DND-41 (cell line): ENCODE measurements around the gene GPR171.

Experiments used
- ATAC-seq: fragments of 200-7000 bp; cut with Tn5 transposase; 3 replicates; pipeline ENCODE4 v1.9.1; 2021; ENCODE audit warnings: low read depth; ENCODE audit not compliant: insufficient read depth
- DNase-seq: peaks from one replicate; pipeline ENCODE4 v3.0.0-alpha.2; 2020
- H2AFZ ChIP-seq: 2 replicates; pipeline ENCODE4 v1.6.0; 2012; ENCODE audit warnings: low read depth, low read length
- H3K27ac ChIP-seq: 2 replicates; pipeline ENCODE4 v1.5.1; 2012; ENCODE audit warnings: low read length, inconsistent platforms
- H3K27me3 ChIP-seq: fragments of 200-600 bp; sonication (generic); 2 replicates; pipeline ENCODE4 v1.6.0; 2012; ENCODE audit warnings: low read length, mild to moderate bottlenecking, inconsistent platforms; ENCODE audit not compliant: insufficient read depth, poor library complexity
- H3K36me3 ChIP-seq: 2 replicates; pipeline ENCODE4 v1.5.1; 2012; ENCODE audit warnings: low read length, inconsistent platforms; ENCODE audit not compliant: insufficient read depth
- H3K4me1 ChIP-seq: 2 replicates; pipeline ENCODE4 v1.5.1; 2012; ENCODE audit warnings: mild to moderate bottlenecking, low read length; ENCODE audit not compliant: insufficient read depth
- H3K4me2 ChIP-seq: 2 replicates; pipeline ENCODE4 v1.6.0; 2012; ENCODE audit warnings: mild to moderate bottlenecking, moderate library complexity, low read length, inconsistent platforms; ENCODE audit not compliant: insufficient read depth
- H3K4me3 ChIP-seq, 2 experiments: fragments of 200-600 bp in 1 of 2; shearing (Covaris generic) in 1 of 2; 2 replicates each; pipeline ENCODE4 v1.5.1; 2012 to 2016; ENCODE audit warnings: inconsistent platforms in 2 of 2, low read length in 2 of 2, mild to moderate bottlenecking in 2 of 2, low read depth in 1 of 2, moderate library complexity in 1 of 2
- H3K79me2 ChIP-seq: 2 replicates; pipeline ENCODE4 v1.6.0; 2012; ENCODE audit warnings: low read length, inconsistent platforms; ENCODE audit not compliant: insufficient read depth
- H3K9ac ChIP-seq: 2 replicates; pipeline ENCODE4 v1.6.0; 2012; ENCODE audit warnings: low read depth, mild to moderate bottlenecking, inconsistent platforms, low read length, moderate library complexity
- H3K9me3 ChIP-seq: 2 replicates; pipeline ENCODE4 v1.5.1; 2012; ENCODE audit warnings: low read length, moderate library complexity, mild to moderate bottlenecking, inconsistent platforms; ENCODE audit not compliant: insufficient read depth, severe bottlenecking
- H4K20me1 ChIP-seq: 2 replicates; pipeline ENCODE4 v1.6.0; 2012; ENCODE audit warnings: low read length; ENCODE audit not compliant: insufficient read depth
- EZH2 ChIP-seq: IDR thresholded peaks from 3 replicates; pipeline ENCODE4 v1.6.1; 2012; ENCODE audit warnings: borderline replicate concordance, low read depth, mild to moderate bottlenecking, moderate library complexity, low read length, inconsistent platforms; ENCODE audit not compliant: severe bottlenecking
- TF ChIP-seq, protein P1 (sequence below): IDR thresholded peaks from 2 replicates; pipeline ENCODE4 v1.5.1; 2012; ENCODE audit warnings: borderline replicate concordance, low read length, moderate library complexity, mild to moderate bottlenecking; ENCODE audit not compliant: poor library complexity, severe bottlenecking; ENCODE audit errors: extremely low read depth

Gene GPR171

DNA sequence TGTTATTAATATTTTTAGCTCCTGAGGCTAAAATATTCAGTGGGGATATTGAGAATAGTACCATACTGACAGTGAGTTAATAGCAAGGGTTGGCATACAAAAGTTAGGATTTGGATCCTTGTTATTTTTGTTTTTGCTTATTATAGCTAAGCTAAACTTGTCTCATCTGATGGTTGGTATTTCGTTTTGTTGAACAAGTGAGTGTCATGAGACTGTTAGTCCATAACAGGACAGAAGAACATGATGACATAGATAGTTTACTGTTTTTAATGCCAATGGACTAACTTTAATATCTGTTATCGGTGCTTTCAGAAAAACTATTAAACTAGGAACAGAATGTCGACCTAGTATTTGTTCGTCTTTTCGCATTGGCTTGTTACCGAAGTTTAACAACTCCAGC, 48.5 kb downstream of the GPR171 start:
- no peaks in the 10 kb centered on the region for H3K4me1 ChIP-seq
- H3K9ac ChIP-seq = no peak overlapping the region
- no peak overlapping the region for H3K4me2 ChIP-seq
- no peak for DNase-seq
- no peak overlapping the region for H3K4me3 ChIP-seq
- no peaks in the 10 kb centered on the region for H3K9me3 ChIP-seq
- ATAC-seq = no peak
- TF ChIP-seq, protein P1, sequence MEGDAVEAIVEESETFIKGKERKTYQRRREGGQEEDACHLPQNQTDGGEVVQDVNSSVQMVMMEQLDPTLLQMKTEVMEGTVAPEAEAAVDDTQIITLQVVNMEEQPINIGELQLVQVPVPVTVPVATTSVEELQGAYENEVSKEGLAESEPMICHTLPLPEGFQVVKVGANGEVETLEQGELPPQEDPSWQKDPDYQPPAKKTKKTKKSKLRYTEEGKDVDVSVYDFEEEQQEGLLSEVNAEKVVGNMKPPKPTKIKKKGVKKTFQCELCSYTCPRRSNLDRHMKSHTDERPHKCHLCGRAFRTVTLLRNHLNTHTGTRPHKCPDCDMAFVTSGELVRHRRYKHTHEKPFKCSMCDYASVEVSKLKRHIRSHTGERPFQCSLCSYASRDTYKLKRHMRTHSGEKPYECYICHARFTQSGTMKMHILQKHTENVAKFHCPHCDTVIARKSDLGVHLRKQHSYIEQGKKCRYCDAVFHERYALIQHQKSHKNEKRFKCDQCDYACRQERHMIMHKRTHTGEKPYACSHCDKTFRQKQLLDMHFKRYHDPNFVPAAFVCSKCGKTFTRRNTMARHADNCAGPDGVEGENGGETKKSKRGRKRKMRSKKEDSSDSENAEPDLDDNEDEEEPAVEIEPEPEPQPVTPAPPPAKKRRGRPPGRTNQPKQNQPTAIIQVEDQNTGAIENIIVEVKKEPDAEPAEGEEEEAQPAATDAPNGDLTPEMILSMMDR = no peak
- no peak for TF ChIP-seq EZH2
- H3K27me3 ChIP-seq = no peaks in the 10 kb centered on the region
- H2AFZ ChIP-seq = no peak overlapping the region
- no peaks in the 10 kb centered on the region for H4K20me1 ChIP-seq
- H3K79me2 ChIP-seq = no peaks in the 10 kb centered on the region
- H3K27ac ChIP-seq = no peak overlapping the region
- peaks cover 3% of the 10 kb centered on the region; the same call in 1 of the 2 replicates for H3K36me3 ChIP-seq

DNA sequence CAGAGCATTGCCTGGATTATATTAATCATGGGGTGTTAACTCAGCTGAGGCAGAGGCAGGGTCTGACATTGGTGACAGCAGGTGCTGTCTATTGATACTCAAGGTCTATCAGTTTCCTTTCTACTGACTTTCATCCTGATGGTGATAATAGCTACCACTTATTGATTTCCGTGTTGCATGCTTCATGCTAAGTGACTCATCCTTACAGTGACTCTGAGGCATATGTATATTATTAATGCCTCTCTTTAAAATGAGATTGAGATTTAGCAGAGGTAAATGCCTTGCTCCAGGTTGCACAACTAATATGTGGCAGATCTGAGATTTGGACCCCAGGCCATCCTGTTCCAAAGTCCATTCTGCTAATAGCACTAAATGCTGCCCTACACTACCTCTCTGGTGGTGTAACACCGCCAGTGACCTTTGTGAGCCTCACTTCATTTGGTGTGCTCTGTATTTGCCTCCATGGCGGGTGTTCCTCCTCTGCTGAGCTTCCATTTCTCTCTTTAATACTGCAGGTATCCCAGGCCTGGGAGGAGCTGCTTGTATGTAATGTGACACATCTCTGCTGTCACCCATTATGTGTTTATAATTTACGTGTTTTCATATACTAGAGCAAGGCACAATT, 50.4 kb downstream of the GPR171 start:
- Histone ChIP-seq H2AFZ (no peak overlapping the region), H3K4me1 (no peaks in the 10 kb centered on the region), H3K36me3 (no peaks in the 10 kb centered on the region), H3K27ac (no peak overlapping the region), H3K79me2 (no peaks in the 10 kb centered on the region), H3K9me3 (no peaks in the 10 kb centered on the region), H3K27me3 (no peaks in the 10 kb centered on the region), H3K9ac (no peak overlapping the region), H4K20me1 (no peaks in the 10 kb centered on the region), H3K4me2 (no peak overlapping the region), H3K4me3 (no peak overlapping the region)
- DNase-seq (no peak), ATAC-seq (no peak)
- TF ChIP-seq, protein P1 = no peak
- TF ChIP-seq EZH2 = no peak
